Pons (tissue), 1 donor: Measurements from ENCODE around the gene SH2D1A.
"Not testable (repeated sequence)": the region's sequence is repeated elsewhere in the genome, so short reads cannot be mapped to it uniquely, and the experiment has no call there.

Source experiments
- DNase-seq: peaks from one replicate; pipeline ENCODE4 v3.0.0-alpha.2; 2016; ENCODE audit warnings: low spot score

Gene SH2D1A

GRCh38 chrX:124346117-124346876, at the start of gene SH2D1A:
Gene SH2D1A, plus strand, starts transcription at chrX:124346563. Its CDS starts 80 bp downstream, at chrX:124346643.
- DNase-seq, result no peak

GRCh38 chrX:124299323-124299722, 47.0 kb upstream of the SH2D1A start:
- DNase-seq, result not testable (repeated sequence)

DNA sequence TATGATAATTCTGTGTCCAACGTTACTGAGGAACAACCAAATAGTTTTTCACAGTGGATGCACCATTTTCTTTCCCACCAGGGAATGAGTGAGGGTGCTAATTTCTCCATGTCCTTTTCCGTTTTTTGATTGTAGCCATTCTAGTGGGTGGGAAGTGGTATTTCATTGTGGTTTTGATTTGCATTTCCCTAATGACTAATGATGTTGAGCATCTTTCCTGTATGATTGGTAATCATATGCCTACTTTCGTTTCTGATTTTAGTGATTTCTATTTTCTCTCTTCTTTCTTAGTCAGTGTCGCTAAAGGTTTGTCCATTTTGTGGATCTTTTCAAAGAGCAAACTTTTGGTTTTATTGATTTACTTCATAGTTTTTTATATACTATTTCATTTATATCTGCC, 46.0 kb upstream of the SH2D1A start:
- no peak for DNase-seq

GRCh38 chrX:124307253-124307907, 39.0 kb upstream of the SH2D1A start:
- DNase-seq, result no peak

DNA sequence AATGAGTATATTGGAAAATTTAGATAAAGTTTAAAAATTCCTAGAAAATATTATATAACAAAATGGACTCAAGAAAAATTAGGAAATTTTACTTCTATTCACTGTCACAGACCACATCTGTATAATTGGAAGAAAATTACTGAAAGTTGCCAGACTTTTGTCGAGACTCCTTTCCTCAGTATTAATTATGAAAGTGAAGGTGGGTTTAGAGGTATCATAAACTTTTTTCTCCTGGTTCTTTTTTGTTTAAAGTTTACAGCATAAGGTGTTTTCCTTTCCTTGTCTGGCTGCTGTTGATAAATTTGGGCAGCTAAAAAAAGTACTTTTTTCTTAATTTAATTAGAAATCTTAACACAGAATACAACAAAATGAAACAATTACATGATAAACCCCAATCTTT, 20.6 kb upstream of the SH2D1A start:
- DNase-seq, result no peak

DNA sequence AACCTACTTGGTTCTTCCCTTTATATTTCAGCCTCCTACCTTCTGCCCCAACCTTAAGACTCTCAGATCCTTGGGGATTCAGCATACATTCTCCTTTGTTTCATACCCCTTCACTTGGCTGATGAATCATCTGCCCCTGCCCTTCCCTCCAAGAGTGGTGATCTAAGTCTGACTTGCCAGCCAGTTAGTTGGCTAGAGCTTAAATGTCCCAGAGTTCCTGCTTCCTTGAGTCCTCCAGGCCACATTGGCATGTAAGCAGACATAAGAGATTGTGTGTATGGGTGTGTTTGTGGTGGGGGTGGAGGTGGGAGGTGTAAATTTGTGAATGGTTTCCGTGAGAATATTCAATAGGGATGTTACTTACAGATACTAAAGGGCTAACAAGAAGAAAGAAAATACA, 17.6 kb upstream of the SH2D1A start:
- no peak for DNase-seq

DNA sequence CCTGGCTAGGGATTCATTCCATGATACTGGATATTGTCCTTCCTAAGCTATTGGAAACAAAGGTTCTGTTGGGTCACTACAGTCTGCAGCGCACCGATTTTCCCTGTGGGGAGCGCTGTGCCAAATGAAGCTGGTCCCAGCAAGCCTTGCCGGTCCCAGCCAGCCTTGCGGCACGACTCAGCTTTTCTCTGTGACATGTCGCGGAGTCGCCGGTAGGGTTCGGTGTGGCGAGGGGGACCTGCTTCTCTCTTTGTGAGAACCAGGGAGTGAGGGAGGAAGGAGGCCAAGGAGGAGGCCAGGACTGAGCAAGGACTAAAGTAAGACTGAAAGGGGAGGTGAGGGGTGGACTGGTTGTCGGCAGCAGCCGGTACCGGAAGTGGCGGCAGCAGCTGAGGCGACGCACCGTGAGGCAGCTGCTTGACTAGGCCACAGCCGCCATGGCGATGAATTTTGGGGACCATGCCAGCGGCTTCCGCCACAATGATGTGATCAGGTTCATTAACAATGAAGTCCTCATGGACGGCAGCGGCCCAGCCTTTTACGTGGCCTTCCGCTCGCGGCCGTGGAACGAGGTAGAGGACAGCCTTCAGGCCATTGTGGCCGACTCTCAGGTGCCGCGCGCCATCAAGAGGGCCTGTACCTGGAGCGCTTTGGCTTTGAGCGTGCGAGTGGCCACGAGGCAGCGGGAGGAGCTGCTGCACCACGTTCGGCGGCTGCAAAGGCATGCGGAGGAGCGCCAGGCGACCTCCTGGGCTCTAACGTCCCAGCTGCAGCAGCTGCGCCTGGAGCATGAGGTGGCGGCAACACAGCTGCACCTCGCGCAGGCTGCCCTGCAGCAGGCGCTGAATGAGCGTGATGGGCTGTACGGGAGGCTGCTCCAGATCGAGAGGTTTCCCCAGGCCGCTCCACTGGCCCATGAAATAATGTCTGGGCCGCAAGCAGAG, 13.6 kb upstream of the SH2D1A start, which contains the start of gene TEX13D:
Gene TEX13D (plus strand): TSS at position 180 of the 944 bp plus-strand sequence. CDS start 258 bp downstream, at position 438.
- no peak for DNase-seq

GRCh38 chrX:124333862-124334261, 12.5 kb upstream of the SH2D1A start:
- DNase-seq, result no peak

DNA sequence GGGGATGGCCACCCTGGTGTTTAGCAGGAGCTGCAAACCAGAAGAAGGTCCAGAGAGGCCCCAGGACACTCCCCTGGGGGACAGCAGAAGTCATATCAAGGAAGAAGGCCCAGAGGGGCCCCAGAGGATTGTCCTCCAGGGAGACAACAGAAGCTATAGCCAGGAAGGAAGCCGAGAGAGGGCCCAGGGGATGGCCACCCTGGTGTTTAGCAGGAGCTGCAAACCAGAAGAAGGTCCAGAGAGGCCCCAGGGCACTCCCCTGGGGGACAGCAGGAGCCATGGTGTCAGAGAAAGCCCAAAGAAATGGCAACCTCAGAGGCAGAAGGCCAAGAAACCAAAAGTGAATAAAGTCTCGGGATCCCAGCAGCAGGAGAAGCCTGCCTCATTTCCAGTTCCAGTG, 11.8 kb upstream of the SH2D1A start:
- DNase-seq, result not testable (repeated sequence)

GRCh38 chrX:124335598-124335997, 10.8 kb upstream of the SH2D1A start:
- DNase-seq, result no peak

DNA sequence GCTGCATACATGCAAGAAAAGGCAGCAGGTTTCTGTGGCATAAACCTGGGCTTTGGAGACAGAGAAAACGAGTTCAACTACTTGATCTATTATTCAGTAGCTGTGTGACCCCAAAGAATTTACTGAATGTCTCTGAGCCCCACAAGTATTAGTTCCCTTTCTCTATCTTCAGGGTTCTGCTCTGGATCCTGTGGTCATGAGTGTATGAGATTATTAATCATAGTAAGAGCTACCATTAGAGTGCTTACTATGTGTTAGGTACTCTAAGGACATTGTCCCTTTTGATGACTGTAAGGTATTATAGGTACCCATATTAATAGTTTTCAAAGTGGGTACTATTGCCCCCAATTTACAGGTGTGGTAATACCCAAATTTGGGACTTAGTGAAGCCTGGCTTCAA, 8.4 kb upstream of the SH2D1A start:
- DNase-seq, result no peak

- DNase-seq, result no peak
Measured at GRCh38 chrX:124338733-124339514, 7.4 kb upstream of the SH2D1A start.

GRCh38 chrX:124341396-124342132, 4.8 kb upstream of the SH2D1A start:
- no peak for DNase-seq

DNA sequence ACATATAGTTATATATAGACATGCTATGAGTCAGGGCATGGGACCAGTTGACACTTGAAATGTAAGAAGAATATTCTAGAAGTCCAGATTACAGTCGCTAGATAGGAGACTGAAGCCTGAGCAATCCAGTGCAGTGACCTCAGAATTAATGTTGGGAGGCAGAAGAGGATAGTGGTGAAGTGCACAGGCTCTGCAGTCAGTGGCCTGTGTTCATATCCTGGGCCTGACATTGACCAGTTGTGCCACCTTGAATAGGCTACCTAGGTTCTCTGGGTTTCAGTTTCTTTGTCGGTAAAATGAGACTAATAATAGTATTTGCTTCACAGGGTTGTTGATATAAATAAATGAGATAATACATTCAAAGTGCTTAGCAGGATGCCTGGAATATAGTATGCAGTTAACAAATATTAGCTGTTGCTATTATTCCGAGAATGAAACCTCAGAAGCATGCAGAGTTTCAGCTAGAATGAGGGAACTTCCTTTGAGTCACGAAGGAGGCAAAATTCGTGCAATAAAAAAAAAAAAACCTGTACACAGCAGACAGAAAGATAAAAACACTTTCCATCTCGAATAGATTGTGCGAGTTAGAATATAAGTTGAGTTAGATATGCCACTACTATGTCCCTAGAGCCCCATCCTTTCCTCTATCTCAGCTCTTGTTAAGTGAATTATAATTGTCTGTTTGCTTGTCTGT, 4.0 kb upstream of the SH2D1A start:
- DNase-seq, result no peak

DNA sequence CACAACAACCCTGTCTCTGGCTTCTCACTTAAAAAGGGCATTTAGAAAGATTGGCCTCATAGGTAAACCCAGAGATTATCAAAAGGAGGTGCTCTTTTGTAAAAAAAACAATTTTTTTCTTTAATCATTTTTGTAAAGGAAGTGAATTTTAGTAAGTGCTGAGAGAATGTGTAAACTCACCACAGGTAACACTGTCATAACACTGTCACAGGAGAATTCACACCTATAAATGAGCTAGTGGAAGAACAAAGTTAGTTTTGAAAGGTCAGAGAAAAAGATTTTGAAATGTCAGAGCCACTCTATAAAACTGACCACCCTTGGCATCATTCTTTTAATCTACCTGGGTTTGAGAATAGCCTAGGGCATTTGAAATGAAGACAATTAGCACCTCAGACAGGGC, 3.3 kb upstream of the SH2D1A start:
- no peak for DNase-seq

DNA sequence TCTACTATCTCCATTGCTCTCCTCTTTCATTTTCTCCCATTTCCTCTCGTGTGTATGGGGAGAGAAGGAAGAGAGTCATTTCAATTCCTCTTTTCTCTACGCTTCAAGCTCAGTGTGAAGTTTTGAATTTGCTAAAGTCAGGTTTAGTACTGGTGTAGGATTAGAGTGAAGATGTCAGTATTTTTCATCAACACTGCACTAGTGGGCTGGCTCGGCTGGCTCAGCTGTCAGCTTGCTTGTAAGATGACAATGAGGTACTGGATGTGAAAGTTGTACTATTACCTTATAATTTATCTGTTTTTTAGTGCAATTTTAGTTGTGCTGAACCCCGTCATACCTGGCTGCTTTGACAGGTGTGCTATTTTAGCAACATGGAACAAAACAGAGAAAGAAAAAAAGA, 2.1 kb upstream of the SH2D1A start:
- DNase-seq, result no peak

DNA sequence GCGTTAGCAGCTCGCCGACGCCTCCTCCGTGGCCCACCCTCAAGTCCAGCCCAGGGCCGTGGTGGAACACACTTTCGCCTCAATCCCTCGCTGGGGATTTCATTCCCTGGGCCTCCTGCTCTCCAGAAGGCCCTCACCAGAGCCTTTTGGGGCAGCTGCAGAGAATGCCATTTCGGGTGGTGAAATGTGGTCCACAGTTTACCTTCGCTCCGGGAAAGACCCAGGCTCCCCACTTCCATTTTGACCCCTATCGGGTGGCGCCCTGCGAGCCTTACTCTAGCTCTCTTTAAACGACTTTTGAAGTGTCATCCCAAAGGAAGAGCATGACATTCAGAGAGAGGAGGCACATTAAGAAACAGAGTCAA, 496 bp downstream of the SH2D1A start:
- DNase-seq, result no peak

- no peak for DNase-seq
Measured at GRCh38 chrX:124347242-124347641, 879 bp downstream of the SH2D1A start.

GRCh38 chrX:124348182-124348581, 1.8 kb downstream of the SH2D1A start:
- no peak for DNase-seq

GRCh38 chrX:124348885-124349453, 2.6 kb downstream of the SH2D1A start:
- no peak for DNase-seq
